ENCODE measurements around the gene CCDC142. TPM values are rescaled to one million over a fixed set of nuclear protein-coding genes. Genes with fewer than 3 reads are reported as not detected.

Gene CCDC142
- total and polyA plus RNA-seq, 4 experiments from 2014 or later = 3.6 to 67.6 (median 37.1) TPM

DNA sequence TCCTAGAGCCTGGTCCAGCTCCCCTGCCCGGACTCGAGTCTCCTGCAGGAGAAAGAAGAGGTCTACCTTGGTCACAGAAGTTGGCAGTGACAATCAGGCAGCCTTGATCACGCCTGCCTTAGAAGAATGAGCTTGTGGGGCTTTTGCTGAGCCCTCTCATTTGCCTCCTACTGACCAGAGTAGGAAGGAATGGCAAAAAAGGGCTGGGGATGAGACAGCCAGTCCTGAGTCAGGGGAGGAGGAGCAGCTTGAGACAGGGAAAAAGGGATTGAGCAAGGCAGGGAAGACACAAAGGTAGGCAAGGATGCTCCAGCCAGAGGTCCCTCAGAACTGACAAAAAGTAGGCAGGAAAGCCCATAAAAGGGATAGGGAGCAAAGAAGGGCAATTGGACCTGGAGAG lies 55.2 kb downstream of the CCDC142 start:
- ChIA-PET CTCF (ENCODE audit: partially characterized antibody) (no interaction called here), POLR2A (ENCODE audit: partially characterized antibody) (interaction anchor here (1.4 kb wide), 1 partner anchor 45 kb away, joined by 3 read pairs; the partner anchor contains the start of gene MRPL53)
- peaks cover 9 to 13% of the 10 kb centered on the region in 2 donors for H3K36me3 Mint-ChIP-seq
- Histone ChIP-seq H3K4me3 (ENCODE audit: low read length in 2 of 2) (no peak overlapping the region), H3K9me3 (ENCODE audit: control insufficient read depth in 1 of 2, low read length in 2 of 2) (no peaks in the 10 kb centered on the region), H3K27me3 (ENCODE audit: insufficient read depth, low read length) (no peaks in the 10 kb centered on the region), H3K27ac (ENCODE audit: low read depth, low read length) (no peak overlapping the region), H3K4me1 (ENCODE audit: insufficient read depth, low read length) (no peaks in the 10 kb centered on the region), H3K36me3 (ENCODE audit: insufficient read depth, low read length) (no peaks in the 10 kb centered on the region)
- intact Hi-C loops (cut with micrococcal nuclease) = no loop called here
- no peaks in the 10 kb centered on the region for H3K27me3 Mint-ChIP-seq
- no peak for DNase-seq
- peak overlapping the region in 3 of 7 donors; percentile 5 to 80 (median 72) for H3K27ac Mint-ChIP-seq
- H3K4me3 Mint-ChIP-seq = no peak overlapping the region
- H3K4me1 Mint-ChIP-seq = peaks cover 4 to 6% (median 5%) of the 10 kb centered on the region in 4 donors
- peaks cover 0 to 1% (median 0%) of the 10 kb centered on the region in 8 donors for H3K9me3 Mint-ChIP-seq

DNA sequence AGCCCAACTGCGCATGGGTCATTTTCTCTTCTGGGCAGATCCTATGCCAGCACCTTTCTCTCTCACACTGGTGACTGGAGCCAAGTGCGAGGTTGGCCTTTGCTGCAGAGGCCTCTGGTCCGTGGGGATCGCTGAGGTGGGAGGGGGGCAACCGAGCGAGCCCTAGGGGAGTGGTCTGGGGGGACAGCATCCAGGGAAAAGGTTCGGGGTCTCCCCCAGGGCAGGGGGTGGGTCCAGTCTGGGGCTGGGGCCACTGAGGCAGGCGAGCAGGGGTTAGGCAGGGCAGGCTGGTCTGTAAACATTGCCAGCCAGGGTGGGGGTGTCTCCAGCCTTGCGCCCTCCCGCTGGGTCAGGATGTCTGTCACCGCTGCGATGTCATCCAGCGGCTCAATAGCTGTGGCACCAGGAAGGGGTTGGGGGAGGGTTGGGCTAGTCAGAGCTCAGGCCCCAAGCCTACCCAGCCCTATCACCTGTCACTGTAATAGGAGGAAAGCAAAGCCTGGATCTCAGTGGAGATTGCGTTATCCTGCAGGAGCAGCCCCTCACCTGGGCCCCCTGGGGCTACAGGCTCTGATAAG lies 56.5 kb downstream of the CCDC142 start:
- DNase-seq = no peak
- POLR2A ChIA-PET (ENCODE audit: partially characterized antibody) = interaction anchor here (1.0 kb wide), 1 partner anchor 28 kb away, joined by 3 read pairs; the partner anchor contains the start of gene INO80B

DNA sequence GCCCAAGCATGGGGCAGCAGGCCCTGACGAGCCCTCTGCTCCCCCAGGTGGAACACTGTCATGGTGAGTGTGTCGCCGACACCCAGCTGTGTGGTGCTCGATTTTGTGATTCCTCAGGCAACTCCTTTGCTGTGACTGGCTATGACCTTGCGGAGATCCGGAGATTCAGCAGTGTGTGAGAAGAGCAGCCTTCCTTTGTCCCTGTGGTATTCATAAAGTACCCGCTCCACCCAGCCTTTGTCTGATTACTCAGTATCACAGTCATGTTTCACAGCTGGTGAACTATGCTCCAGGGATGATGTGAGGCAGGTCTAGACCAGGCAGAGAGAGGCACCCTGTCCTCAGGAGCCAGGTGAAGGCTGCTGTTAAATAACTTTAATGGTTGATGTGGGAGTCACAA lies 57.3 kb downstream of the CCDC142 start:
- intact Hi-C loops (cut with micrococcal nuclease) = no loop called here
- CTCF ChIA-PET (ENCODE audit: partially characterized antibody) = interaction anchor here (1.0 kb wide), 1 partner anchor 19 kb away, joined by 3 read pairs; no protein-coding TSS in a partner anchor
- POLR2A ChIA-PET (ENCODE audit: partially characterized antibody) = interaction anchor here (0.5 kb wide), 1 partner anchor 25 kb away, joined by 3 read pairs; no protein-coding TSS in a partner anchor
- H3K4me3 Mint-ChIP-seq = no peak overlapping the region
- H3K27ac Mint-ChIP-seq = peak overlapping the region in 3 of 7 donors; percentile 47 to 61 (median 60)
- Histone ChIP-seq H3K9me3 (ENCODE audit: control insufficient read depth in 1 of 2, low read length in 2 of 2) (no peaks in the 10 kb centered on the region), H3K27ac (ENCODE audit: low read depth, low read length) (no peak overlapping the region), H3K36me3 (ENCODE audit: insufficient read depth, low read length) (no peaks in the 10 kb centered on the region), H3K4me1 (ENCODE audit: insufficient read depth, low read length) (peaks cover 11% of the 10 kb centered on the region), H3K27me3 (ENCODE audit: insufficient read depth, low read length) (no peaks in the 10 kb centered on the region), H3K4me3 (ENCODE audit: low read length in 2 of 2) (no peak overlapping the region)
- peaks cover 0 to 1% (median 0%) of the 10 kb centered on the region in 8 donors for H3K9me3 Mint-ChIP-seq
- peaks cover 9 to 16% of the 10 kb centered on the region in 2 donors for H3K36me3 Mint-ChIP-seq
- peaks cover 7 to 22% (median 15%) of the 10 kb centered on the region in 4 donors for H3K4me1 Mint-ChIP-seq
- DNase-seq = no peak
- H3K27me3 Mint-ChIP-seq = no peaks in the 10 kb centered on the region

More for the DNA sequence above, 56.5 kb downstream of the CCDC142 start:
- Mint-ChIP-seq H3K36me3 (peaks cover 9 to 16% of the 10 kb centered on the region in 2 donors), H3K27me3 (no peaks in the 10 kb centered on the region), H3K9me3 (peaks cover 0 to 1% (median 0%) of the 10 kb centered on the region in 8 donors), H3K27ac (no peak overlapping the region), H3K4me1 (peaks cover 4 to 17% (median 11%) of the 10 kb centered on the region in 4 donors), H3K4me3 (no peak overlapping the region)
- Histone ChIP-seq H3K4me1 (ENCODE audit: insufficient read depth, low read length) (peaks cover 4% of the 10 kb centered on the region), H3K27ac (ENCODE audit: low read depth, low read length) (no peak overlapping the region), H3K27me3 (ENCODE audit: insufficient read depth, low read length) (no peaks in the 10 kb centered on the region), H3K9me3 (ENCODE audit: control insufficient read depth in 1 of 2, low read length in 2 of 2) (no peaks in the 10 kb centered on the region), H3K4me3 (ENCODE audit: low read length in 2 of 2) (no peak overlapping the region), H3K36me3 (ENCODE audit: insufficient read depth, low read length) (no peaks in the 10 kb centered on the region)
- intact Hi-C loops (cut with micrococcal nuclease) = no loop called here
- CTCF ChIA-PET (ENCODE audit: partially characterized antibody) = no interaction called here

DNA sequence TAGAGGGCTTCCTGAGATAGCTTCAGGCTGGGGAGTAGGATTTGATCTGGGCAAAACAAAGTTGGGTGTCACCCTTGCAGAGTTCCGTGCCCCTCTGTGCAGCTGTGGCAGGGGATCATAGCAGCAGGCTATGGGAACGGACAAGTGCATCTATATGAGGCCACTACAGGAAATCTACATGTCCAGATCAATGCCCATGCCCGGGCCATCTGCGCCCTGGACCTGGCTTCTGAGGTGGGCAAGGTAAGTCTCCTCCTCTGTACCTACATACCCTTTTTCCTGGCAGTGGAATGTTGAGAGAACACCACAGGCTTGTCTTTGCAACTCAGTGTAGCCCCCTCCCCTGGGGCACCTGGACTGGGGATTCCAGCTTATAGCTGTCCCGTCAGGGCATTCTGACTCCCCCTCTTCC lies 57.8 kb downstream of the CCDC142 start:
- peaks cover 11% of the 10 kb centered on the region for H3K4me1 ChIP-seq (ENCODE audit: insufficient read depth, low read length)
- Mint-ChIP-seq H3K27me3 (no peaks in the 10 kb centered on the region), H3K9me3 (peaks cover 0 to 1% (median 0%) of the 10 kb centered on the region in 8 donors), H3K36me3 (peaks cover 9 to 16% of the 10 kb centered on the region in 2 donors), H3K27ac (peak overlapping the region in 2 of 7 donors; percentile 14 to 73), H3K4me1 (peaks cover 12 to 27% (median 19%) of the 10 kb centered on the region in 4 donors), H3K4me3 (peak overlapping the region in 1 of 8 donors; percentile 40)
- H3K36me3 ChIP-seq (ENCODE audit: insufficient read depth, low read length) = no peaks in the 10 kb centered on the region
- no peak for DNase-seq
- no peak overlapping the region for H3K4me3 ChIP-seq (ENCODE audit: low read length in 2 of 2)
- no peak overlapping the region for H3K27ac ChIP-seq (ENCODE audit: low read depth, low read length)
- no peaks in the 10 kb centered on the region for H3K27me3 ChIP-seq (ENCODE audit: insufficient read depth, low read length)
- no peaks in the 10 kb centered on the region for H3K9me3 ChIP-seq (ENCODE audit: control insufficient read depth in 1 of 2, low read length in 2 of 2)
- ChIA-PET POLR2A (ENCODE audit: partially characterized antibody) (interaction anchor here (0.5 kb wide), 1 partner anchor 25 kb away, joined by 3 read pairs; no protein-coding TSS in a partner anchor), CTCF (ENCODE audit: partially characterized antibody) (interaction anchor here (0.6 to 1.1 kb wide), 3 partner anchors 16 to 165 kb away, joined by 3 read pairs; no protein-coding TSS in a partner anchor)
- intact Hi-C loops (cut with micrococcal nuclease) = no loop called here

DNA sequence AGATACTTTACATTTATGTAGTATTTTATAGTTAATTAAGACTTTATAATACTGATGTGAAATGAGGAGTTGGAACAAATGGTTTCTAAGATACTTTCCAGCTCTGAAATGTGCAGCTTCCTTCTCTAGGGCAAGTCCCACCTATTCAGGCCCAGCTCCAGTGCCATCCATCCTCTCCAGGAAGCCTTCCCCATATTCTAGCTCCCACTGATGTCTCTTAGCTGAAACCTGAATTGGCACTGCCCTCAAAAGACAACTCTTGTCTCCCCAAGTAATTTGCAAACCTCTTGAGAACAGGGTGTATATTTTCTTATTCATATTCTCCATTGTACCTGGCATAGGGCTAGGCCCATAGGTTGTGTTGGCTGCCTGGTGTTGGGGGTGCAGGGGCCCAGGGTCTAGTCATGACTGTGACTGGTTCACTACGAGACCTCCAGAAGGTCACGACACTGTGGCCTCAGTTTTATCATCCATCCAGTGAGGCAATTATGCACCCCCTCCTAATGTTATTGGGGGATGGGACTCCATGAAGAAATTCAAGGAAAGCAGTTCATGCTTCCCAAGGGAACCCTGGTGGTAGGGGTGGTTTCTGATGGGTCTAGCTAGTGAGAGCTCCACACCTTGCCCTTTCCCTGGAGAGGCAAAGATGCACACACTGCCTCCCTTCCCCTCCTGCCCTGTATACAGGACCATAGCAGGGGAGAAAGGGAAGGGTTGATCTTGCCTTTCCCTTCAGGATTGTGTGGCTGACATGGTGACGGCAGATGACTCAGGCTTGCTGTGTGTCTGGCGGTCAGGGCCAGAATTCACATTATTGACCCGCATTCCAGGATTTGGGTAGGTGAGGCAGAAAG lies 58.4 kb downstream of the CCDC142 start:
- Histone ChIP-seq H3K36me3 (ENCODE audit: insufficient read depth, low read length) (no peaks in the 10 kb centered on the region), H3K9me3 (ENCODE audit: control insufficient read depth in 1 of 2, low read length in 2 of 2) (no peaks in the 10 kb centered on the region), H3K4me1 (ENCODE audit: insufficient read depth, low read length) (peaks cover 11% of the 10 kb centered on the region), H3K27ac (ENCODE audit: low read depth, low read length) (no peak overlapping the region), H3K27me3 (ENCODE audit: insufficient read depth, low read length) (no peaks in the 10 kb centered on the region), H3K4me3 (ENCODE audit: low read length in 2 of 2) (no peak overlapping the region)
- POLR2A ChIA-PET (ENCODE audit: partially characterized antibody) = interaction anchor here (1.1 to 4.7 kb wide), 2 partner anchors 30 to 33 kb away, joined by 4 to 34 read pairs; partner anchors contain the start of gene INO80B
- no peak for DNase-seq
- Mint-ChIP-seq H3K27me3 (no peaks in the 10 kb centered on the region), H3K4me3 (no peak overlapping the region), H3K4me1 (peaks cover 12 to 30% (median 21%) of the 10 kb centered on the region in 4 donors), H3K36me3 (peaks cover 9 to 16% of the 10 kb centered on the region in 2 donors), H3K27ac (peak overlapping the region in 4 of 7 donors; percentile 14 to 80 (median 62)), H3K9me3 (peaks cover 0 to 1% (median 0%) of the 10 kb centered on the region in 8 donors)
- CTCF ChIA-PET (ENCODE audit: partially characterized antibody) = interaction anchor here (0.6 to 1.1 kb wide), 3 partner anchors 15 to 165 kb away, joined by 3 read pairs; no protein-coding TSS in a partner anchor
- intact Hi-C loops (cut with micrococcal nuclease) = no loop called here

Other genes with a start within 250 kb of the CCDC142 start
- 10 to 100 TPM; 10.9 to 11.5 TPM for gene SLC4A5, start 139.6 kb downstream of the CCDC142 start, total RNA-seq
- 1 to 10 TPM in 1 of 2 donors, under 1 TPM in 1; 0.25 to 3.4 TPM for gene SLC4A5, start 139.6 kb downstream of the CCDC142 start, polyA plus RNA-seq
- 100 to 1,000 TPM; 105 to 115 TPM for gene DCTN1, start 102.7 kb downstream of the CCDC142 start, total RNA-seq
- 10 to 100 TPM; 24.4 to 78.0 TPM for gene DCTN1, start 102.7 kb downstream of the CCDC142 start, polyA plus RNA-seq
- 1 to 10 TPM; 5.3 to 7.5 TPM for gene C2orf81, start 61.4 kb downstream of the CCDC142 start, total RNA-seq
- gene C2orf81, start 61.4 kb downstream of the CCDC142 start, polyA plus RNA-seq = 1 to 10 TPM; 1.5 to 1.6 TPM
- 10 to 100 TPM; 36.3 to 41.0 TPM for gene WDR54, start 61.3 kb downstream of the CCDC142 start, total RNA-seq
- 100 to 1,000 TPM in 1 of 2 donors, 10 to 100 TPM in 1; 56.1 to 107 TPM for gene WDR54, start 61.3 kb downstream of the CCDC142 start, polyA plus RNA-seq
- gene RTKN, start 41.1 kb downstream of the CCDC142 start, total RNA-seq = not detected
- under 1 TPM in 1 of 2 donors, not detected in 1; 0.14 TPM for gene RTKN, start 41.1 kb downstream of the CCDC142 start, polyA plus RNA-seq
- 10 to 100 TPM; 76.4 to 82.8 TPM for gene INO80B, start 27.9 kb downstream of the CCDC142 start, total RNA-seq
- 1 to 10 TPM; 4.6 to 7.7 TPM for gene INO80B, start 27.9 kb downstream of the CCDC142 start, polyA plus RNA-seq
- 100 to 1,000 TPM; 108 to 109 TPM for gene WBP1, start 24.6 kb downstream of the CCDC142 start, total RNA-seq
- 10 to 100 TPM; 38.1 to 41.2 TPM for gene WBP1, start 24.6 kb downstream of the CCDC142 start, polyA plus RNA-seq
- gene MOGS, start 17.6 kb downstream of the CCDC142 start, total RNA-seq = 10 to 100 TPM; 92.3 to 94.1 TPM
- gene MOGS, start 17.6 kb downstream of the CCDC142 start, polyA plus RNA-seq = 10 to 100 TPM; 34.0 to 38.5 TPM
- 10 to 100 TPM; 72.8 to 82.3 TPM for gene MRPL53, start 10.3 kb downstream of the CCDC142 start, total RNA-seq
- gene MRPL53, start 10.3 kb downstream of the CCDC142 start, polyA plus RNA-seq = 100 to 1,000 TPM in 1 of 2 donors, 10 to 100 TPM in 1; 96.5 to 120 TPM
- gene TTC31, start 83 bp upstream of the CCDC142 start, total RNA-seq = 10 to 100 TPM; 43.7 to 46.9 TPM
- 10 to 100 TPM; 17.0 to 19.2 TPM for gene TTC31, start 83 bp upstream of the CCDC142 start, polyA plus RNA-seq
- under 1 TPM in 1 of 2 experiments, not detected in 1; 0.30 TPM for gene LBX2, start 16.6 kb upstream of the CCDC142 start, total RNA-seq
- under 1 TPM in 1 of 2 donors, not detected in 1; 0.23 TPM for gene LBX2, start 16.6 kb upstream of the CCDC142 start, polyA plus RNA-seq
- 10 to 100 TPM; 31.1 to 42.2 TPM for gene PCGF1, start 24.7 kb upstream of the CCDC142 start, total RNA-seq
- 10 to 100 TPM; 10.4 to 16.7 TPM for gene PCGF1, start 24.7 kb upstream of the CCDC142 start, polyA plus RNA-seq
- under 1 TPM; 0.52 to 0.53 TPM for gene TLX2, start 31.5 kb upstream of the CCDC142 start, total RNA-seq
- gene TLX2, start 31.5 kb upstream of the CCDC142 start, polyA plus RNA-seq = under 1 TPM; 0.14 to 0.33 TPM
- under 1 TPM; 0.35 to 0.44 TPM for gene DQX1, start 43.2 kb upstream of the CCDC142 start, total RNA-seq
- not detected for gene DQX1, start 43.2 kb upstream of the CCDC142 start, polyA plus RNA-seq
- 100 to 1,000 TPM; 153 to 158 TPM for gene AUP1, start 46.7 kb upstream of the CCDC142 start, total RNA-seq
- 100 to 1,000 TPM in 1 of 2 donors, 10 to 100 TPM in 1; 91.3 to 123 TPM for gene AUP1, start 46.7 kb upstream of the CCDC142 start, polyA plus RNA-seq
- gene HTRA2, start 46.9 kb upstream of the CCDC142 start, total RNA-seq = 10 to 100 TPM; 39.8 to 41.1 TPM
- gene HTRA2, start 46.9 kb upstream of the CCDC142 start, polyA plus RNA-seq = 10 to 100 TPM; 22.0 to 25.7 TPM
- gene LOXL3, start 70.9 kb upstream of the CCDC142 start, total RNA-seq = under 1 TPM; 0.25 to 0.32 TPM
- not detected for gene LOXL3, start 70.9 kb upstream of the CCDC142 start, polyA plus RNA-seq
- gene DOK1, start 71.7 kb upstream of the CCDC142 start, total RNA-seq = 10 to 100 TPM; 34.8 to 35.7 TPM
- 10 to 100 TPM; 14.2 to 26.8 TPM for gene DOK1, start 71.7 kb upstream of the CCDC142 start, polyA plus RNA-seq
- gene M1AP, start 165.3 kb upstream of the CCDC142 start, total RNA-seq = not detected
- gene M1AP, start 165.3 kb upstream of the CCDC142 start, polyA plus RNA-seq = under 1 TPM in 1 of 2 donors, not detected in 1; 0.47 TPM
- gene SEMA4F, start 171.2 kb upstream of the CCDC142 start, total RNA-seq = 10 to 100 TPM; 19.5 to 21.6 TPM
- 1 to 10 TPM; 6.8 to 8.1 TPM for gene SEMA4F, start 171.2 kb upstream of the CCDC142 start, polyA plus RNA-seq